VCaP (cell line): ENCODE measurements around the gene PPP6R2.

Experiments used
- H3K27ac ChIP-seq: fragments of 450-650 bp; 2 replicates; pipeline ENCODE4 v1.5.1; 2017
- TF ChIP-seq, protein P1 (sequence below): fragments of 450-650 bp; conservative IDR thresholded peaks from 2 replicates; pipeline ENCODE4 v1.5.1; 2017; ENCODE audit warnings: mild to moderate bottlenecking, moderate library complexity

PPP6R2 gene

DNA sequence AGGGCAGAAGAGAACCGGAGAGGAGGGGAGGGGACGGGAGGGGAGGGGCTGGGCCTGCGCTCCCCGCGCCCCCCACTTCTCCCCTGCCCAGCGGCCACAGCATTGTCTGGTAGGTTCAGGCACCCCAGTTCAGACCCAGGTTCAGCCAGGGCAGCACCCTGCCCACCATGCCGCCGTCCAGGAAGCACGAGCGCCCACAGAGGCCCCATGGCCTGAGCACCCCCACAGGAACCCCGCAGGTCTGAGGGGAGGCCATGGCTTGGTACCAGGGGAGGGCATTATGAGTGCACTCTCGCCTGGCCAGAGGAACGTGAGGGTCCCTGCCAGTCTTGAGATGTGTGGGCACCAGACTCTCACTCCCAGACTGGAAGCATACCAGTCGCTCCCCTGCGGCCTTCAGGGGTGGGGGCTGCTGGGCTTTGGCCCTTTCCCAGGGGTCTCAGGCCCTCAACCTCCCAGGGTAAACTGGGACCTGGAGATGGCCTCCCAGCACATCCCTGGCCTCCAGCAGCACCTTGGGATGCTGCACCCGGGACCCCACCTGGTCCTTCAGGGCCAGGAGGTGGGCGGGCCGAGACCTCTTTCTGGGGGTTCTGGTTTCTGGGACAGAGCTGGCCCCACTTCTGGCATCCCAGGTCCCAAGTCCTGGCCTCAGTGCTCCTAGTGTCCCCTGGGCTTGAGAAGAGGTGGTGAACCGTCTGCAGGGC, 35.1 kb upstream of the PPP6R2 start:
- H3K27ac ChIP-seq: no peak overlapping the region
- TF ChIP-seq, protein P1, sequence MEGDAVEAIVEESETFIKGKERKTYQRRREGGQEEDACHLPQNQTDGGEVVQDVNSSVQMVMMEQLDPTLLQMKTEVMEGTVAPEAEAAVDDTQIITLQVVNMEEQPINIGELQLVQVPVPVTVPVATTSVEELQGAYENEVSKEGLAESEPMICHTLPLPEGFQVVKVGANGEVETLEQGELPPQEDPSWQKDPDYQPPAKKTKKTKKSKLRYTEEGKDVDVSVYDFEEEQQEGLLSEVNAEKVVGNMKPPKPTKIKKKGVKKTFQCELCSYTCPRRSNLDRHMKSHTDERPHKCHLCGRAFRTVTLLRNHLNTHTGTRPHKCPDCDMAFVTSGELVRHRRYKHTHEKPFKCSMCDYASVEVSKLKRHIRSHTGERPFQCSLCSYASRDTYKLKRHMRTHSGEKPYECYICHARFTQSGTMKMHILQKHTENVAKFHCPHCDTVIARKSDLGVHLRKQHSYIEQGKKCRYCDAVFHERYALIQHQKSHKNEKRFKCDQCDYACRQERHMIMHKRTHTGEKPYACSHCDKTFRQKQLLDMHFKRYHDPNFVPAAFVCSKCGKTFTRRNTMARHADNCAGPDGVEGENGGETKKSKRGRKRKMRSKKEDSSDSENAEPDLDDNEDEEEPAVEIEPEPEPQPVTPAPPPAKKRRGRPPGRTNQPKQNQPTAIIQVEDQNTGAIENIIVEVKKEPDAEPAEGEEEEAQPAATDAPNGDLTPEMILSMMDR: no peak

DNA sequence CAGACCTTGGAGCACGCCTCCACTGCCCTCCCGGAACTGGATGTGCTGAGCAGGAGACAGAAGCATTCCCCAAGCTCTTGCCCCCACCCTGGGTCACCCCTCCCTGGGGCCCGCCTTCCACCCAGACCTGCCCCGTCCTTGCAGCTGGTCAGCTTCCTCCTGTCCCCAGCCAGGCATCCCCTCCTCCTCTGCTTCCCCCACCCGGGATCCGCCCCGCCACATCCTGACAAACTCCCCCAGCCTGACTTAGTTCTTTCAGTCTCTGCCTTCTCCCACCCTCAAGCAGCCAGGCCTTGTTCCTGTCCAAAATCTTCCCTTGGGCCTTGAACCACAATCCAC, 34.6 kb upstream of the PPP6R2 start:
- TF ChIP-seq, protein P1: no peak
- no peak overlapping the region for H3K27ac ChIP-seq

DNA sequence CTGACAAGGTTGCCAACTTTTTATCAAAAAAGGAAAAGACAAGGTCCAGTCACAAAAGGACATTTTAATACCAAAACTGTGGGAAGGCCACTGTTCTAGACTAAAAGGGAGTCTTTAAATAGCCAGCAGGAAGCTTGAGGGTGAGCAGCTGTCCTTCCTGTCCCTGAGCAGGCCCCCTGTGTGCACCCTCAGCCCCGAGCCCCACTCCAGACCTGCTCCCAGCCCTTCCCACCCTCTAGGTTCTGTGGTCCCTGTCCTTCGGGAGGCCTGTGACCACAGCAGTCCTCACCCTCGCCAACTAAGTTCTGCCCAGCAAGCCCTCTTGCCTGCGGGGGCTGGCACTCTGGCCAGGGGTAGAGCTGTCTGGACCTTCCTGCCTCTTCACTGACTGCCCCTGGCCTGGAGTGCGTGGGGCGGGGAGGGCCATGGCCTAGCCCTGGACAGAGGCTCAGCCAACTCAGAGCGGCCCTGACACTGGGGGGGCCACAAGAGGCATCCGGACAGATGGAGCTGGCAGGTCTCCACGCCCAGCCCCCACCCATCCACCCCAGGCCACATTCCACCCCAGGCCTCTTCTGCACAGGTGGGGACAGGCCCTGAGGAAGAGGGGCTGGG, 34.0 kb upstream of the PPP6R2 start:
- TF ChIP-seq, protein P1: no peak
- H3K27ac ChIP-seq: no peak overlapping the region

DNA sequence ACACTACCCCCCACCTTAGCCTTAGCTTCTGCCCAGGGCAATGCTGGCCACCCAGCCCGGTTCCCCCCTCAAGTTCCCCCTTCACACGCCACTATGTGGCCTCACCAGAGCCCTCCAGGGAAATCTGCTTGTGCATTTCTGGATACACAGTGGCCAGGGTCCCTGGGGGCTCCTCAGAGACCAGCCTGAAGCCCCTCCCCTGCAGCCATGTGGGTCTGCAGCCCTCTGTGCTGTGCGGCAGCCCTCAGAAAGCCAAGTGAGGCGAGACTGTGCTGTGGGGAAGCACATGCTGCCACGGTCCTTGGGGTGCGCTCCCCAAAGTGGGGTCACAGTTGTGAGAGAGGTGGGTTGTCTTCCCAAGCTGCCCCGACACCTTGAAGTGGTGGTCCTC, 33.5 kb upstream of the PPP6R2 start:
- TF ChIP-seq, protein P1: no peak
- no peak overlapping the region for H3K27ac ChIP-seq

DNA sequence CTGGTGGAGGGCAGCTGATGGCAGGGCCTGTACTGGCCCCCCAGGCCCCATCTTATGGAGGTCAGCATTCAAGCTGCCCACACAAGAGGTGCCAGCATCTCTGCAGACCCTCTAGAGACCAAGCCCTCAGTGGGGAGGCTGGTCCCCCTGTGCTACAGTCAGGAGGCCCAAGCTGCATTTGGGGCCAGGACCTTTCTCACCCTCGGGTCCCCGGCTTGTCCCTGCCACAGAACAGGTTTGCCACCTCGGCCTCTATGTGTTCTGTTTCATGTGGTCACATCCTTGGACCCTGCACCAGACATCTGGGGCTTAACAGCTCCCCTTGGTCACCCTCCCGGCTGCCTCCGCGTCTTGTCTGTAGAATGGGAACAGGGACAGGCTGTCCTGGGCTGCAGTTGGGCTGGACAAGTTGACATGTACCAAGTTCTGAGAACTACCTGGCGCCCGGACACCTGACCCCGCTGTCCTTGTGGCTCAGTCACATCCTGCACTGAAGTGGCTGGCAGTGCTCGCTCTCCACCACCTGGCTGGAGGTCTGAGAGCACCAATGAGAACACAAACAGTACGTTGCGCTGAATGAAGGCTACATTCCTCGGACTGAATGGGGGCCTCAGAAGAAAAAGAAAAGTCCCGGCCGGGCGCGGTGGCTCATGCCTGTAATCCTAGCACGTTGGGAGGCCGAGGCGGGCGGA, 33.0 kb upstream of the PPP6R2 start:
- TF ChIP-seq, protein P1: no peak
- H3K27ac ChIP-seq: no peak overlapping the region

DNA sequence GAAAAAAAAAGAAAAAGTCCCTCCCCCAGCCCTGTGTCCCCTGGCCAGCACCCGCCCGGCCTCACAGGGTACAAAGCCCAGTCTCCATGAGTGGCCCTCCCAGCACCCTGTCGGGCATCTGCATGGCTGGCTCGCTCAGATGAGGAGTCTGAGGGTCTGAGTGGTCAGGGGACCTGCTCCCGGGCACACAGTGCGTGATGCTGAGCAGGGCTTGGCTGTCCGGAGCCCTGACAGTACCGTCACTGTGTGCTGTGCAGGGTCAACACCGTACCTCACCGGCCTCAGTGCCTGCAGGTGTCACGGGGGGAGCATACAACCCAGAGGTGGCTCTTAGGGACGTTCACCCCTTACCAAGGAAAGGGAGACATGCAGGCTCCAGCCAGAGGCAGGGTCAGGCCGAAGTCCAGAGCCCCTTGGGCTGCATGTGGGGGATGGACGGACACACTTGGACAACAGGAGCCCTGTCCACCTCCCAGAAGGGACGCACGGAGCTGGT, 32.1 kb upstream of the PPP6R2 start:
- no peak overlapping the region for H3K27ac ChIP-seq
- TF ChIP-seq, protein P1: no peak

DNA sequence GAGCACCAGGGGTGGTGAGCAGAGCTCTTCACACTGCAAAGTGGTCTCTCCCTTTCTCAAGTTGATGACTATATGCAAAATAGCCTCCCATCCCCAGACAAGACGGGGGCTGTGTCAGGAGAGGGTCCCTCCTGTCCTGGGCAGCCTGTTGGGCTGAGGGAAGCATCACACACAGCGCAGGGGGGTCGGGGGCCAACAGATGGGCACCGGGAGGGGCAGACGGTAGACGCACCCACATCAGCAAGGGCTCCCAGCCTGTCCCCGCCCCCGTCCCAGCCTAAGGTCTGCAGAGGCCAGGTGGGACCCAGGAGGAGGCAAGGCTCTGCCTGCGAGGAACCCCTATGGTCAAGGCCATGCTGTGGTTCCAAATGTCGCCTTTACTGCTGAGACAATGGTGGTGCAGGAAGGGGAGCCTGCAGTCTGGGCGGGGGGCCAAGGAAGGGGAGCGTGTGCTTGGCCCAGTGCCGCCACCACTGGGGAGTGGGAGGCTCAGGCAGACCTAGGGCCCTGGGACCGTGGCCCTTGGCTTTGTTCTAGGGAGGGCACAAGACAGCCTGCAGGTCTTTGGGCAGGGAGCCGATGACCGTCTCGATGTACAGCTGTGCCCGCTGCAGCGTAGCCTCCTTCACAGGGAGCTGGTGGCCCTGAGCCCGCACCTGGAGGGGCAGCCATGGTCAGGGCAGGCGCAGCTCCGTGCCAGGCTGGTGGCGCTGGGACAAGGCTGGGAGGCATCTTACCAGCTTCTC, 31.3 kb upstream of the PPP6R2 start:
- no peak overlapping the region for H3K27ac ChIP-seq
- TF ChIP-seq, protein P1: no peak
